ENCODE measurements around the gene CDK9.
A peak's percentile ranks its signal among the peaks of the same experiment; 100 is the strongest.

Gene CDK9

GRCh38 chr9:127802576-127803443, 17.0 kb downstream of the CDK9 start, which contains the start of gene FPGS:
Gene FPGS, plus strand, starts transcription at chr9:127802882. Its CDS starts 43 bp downstream, at chr9:127802925.
- peak; percentile 60 for DNase-seq (ENCODE audit: low read depth, low spot score)

GRCh38 chr9:127803507-127804352, 17.9 kb downstream of the CDK9 start:
- no peak for DNase-seq (ENCODE audit: low read depth, low spot score)

- DNase-seq (ENCODE audit: low read depth, low spot score): no peak
Observed at GRCh38 chr9:127805620-127806019, 19.8 kb downstream of the CDK9 start.

- no peak for DNase-seq (ENCODE audit: low read depth, low spot score)
Observed at GRCh38 chr9:127806871-127807270, 21.0 kb downstream of the CDK9 start.

GRCh38 chr9:127808347-127809001, 22.6 kb downstream of the CDK9 start:
- DNase-seq (ENCODE audit: low read depth, low spot score): no peak

GRCh38 chr9:127809002-127809539, 23.2 kb downstream of the CDK9 start:
- DNase-seq (ENCODE audit: low read depth, low spot score): no peak

- no peak for DNase-seq (ENCODE audit: low read depth, low spot score)
Observed at GRCh38 chr9:127809540-127810377, 23.9 kb downstream of the CDK9 start.

GRCh38 chr9:127810378-127811187, 24.7 kb downstream of the CDK9 start:
- no peak for DNase-seq (ENCODE audit: low read depth, low spot score)

- no peak for DNase-seq (ENCODE audit: low read depth, low spot score)
Observed at GRCh38 chr9:127812011-127812410, 26.2 kb downstream of the CDK9 start.

- no peak for DNase-seq (ENCODE audit: low read depth, low spot score)
Observed at GRCh38 chr9:127812936-127813675, 27.3 kb downstream of the CDK9 start.

GRCh38 chr9:127813686-127814226, 27.9 kb downstream of the CDK9 start:
- no peak for DNase-seq (ENCODE audit: low read depth, low spot score)

- no peak for DNase-seq (ENCODE audit: low read depth, low spot score)
Observed at GRCh38 chr9:127814619-127815511, 29.0 kb downstream of the CDK9 start.

GRCh38 chr9:127815512-127816361, 29.9 kb downstream of the CDK9 start:
- no peak for DNase-seq (ENCODE audit: low read depth, low spot score)

GRCh38 chr9:127816362-127816725, 30.5 kb downstream of the CDK9 start:
- DNase-seq (ENCODE audit: low read depth, low spot score): no peak

GRCh38 chr9:127816728-127817127, 30.9 kb downstream of the CDK9 start:
- DNase-seq (ENCODE audit: low read depth, low spot score): no peak

- DNase-seq (ENCODE audit: low read depth, low spot score): no peak
Observed at GRCh38 chr9:127817881-127818434, 32.1 kb downstream of the CDK9 start.

- DNase-seq (ENCODE audit: low read depth, low spot score): no peak
Observed at GRCh38 chr9:127818574-127818973, 32.7 kb downstream of the CDK9 start.

Measured in brain pericyte (primary cell).